Measurements from ENCODE around the gene DGKG.

DNA sequence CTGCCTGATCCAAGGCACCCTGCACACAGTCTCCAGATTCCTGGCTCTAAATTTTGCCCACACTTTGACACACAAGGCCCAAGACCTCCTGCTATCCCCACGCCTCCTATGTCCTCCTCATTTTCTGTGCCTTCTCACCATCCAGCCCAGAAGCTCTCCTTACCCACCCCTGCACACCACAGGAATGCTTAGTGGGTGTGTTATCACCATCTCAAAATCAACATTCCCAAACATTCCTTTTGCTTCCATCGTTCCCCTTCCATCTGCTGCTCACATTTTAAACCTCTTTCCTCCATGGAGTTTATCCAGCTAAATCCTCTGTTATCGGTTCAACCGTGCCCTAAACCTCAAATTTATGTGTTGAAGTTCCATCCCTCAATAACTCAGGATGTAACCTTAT is 43.9 kb downstream of the DGKG start:
- TF ChIP-seq, protein P1, sequence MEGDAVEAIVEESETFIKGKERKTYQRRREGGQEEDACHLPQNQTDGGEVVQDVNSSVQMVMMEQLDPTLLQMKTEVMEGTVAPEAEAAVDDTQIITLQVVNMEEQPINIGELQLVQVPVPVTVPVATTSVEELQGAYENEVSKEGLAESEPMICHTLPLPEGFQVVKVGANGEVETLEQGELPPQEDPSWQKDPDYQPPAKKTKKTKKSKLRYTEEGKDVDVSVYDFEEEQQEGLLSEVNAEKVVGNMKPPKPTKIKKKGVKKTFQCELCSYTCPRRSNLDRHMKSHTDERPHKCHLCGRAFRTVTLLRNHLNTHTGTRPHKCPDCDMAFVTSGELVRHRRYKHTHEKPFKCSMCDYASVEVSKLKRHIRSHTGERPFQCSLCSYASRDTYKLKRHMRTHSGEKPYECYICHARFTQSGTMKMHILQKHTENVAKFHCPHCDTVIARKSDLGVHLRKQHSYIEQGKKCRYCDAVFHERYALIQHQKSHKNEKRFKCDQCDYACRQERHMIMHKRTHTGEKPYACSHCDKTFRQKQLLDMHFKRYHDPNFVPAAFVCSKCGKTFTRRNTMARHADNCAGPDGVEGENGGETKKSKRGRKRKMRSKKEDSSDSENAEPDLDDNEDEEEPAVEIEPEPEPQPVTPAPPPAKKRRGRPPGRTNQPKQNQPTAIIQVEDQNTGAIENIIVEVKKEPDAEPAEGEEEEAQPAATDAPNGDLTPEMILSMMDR (IDR thresholded peaks at IDR 0.05), result no peak
- no peak for TF ChIP-seq POLR2A (IDR thresholded peaks at IDR 0.05)

Data from lower leg skin (tissue), 3 donors.